ENCODE data around the gene SNCB.
A peak's percentile ranks its signal among the peaks of the same experiment; 100 is the strongest.
"Not testable (repeated sequence)": the region's sequence is repeated elsewhere in the genome, so short reads cannot be mapped to it uniquely, and the experiment has no call there.

SNCB gene

DNA sequence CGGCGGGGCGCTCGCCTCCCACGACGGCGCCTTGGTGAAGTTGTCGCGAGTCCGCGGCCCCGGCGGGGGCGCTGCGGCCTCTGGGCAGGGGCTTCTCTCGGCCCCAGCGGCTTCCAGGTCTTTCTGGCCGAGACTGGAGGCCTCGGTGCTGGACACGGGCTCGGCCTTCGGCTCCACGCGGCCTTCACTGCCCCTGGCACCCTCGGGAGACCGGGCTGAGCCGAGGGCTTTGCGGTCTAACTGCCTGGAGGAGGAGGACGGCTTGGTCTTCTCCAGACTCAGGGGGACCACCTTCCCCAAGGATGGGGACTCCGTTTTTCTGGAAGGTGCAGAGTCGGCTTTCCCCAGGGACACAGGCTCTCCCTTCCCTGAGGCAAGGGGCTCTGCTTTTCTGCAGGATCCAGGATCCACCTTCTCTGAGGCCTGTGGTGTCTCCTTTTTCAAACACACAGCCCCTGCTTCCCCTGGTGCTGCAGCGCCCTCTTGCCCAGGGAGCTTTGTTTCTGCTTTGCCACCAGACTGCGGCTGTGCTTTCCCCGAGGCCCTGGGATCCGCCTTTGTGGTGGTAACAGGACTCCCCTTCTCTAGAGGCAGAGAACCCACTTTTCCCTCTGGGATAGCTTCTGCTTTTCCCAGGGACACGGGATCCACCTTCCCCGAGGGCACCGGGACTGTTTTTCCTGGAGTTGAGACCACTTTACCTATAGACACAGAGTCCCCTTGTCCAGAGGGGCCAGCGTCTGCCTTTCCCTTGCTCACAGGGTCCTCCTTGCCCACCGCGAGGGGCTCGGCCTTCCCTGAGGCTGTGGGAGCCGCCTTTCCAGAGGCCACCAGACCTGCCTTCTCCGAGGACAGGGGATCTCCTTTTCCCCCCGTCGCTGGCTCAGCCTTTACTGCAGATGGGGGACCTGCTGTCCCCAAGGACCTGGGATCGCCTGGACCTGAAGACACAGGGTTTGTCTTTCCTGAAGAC is 32.6 kb downstream of the SNCB start:
- DNase-seq (ENCODE audit: low read depth), result no peak

DNA sequence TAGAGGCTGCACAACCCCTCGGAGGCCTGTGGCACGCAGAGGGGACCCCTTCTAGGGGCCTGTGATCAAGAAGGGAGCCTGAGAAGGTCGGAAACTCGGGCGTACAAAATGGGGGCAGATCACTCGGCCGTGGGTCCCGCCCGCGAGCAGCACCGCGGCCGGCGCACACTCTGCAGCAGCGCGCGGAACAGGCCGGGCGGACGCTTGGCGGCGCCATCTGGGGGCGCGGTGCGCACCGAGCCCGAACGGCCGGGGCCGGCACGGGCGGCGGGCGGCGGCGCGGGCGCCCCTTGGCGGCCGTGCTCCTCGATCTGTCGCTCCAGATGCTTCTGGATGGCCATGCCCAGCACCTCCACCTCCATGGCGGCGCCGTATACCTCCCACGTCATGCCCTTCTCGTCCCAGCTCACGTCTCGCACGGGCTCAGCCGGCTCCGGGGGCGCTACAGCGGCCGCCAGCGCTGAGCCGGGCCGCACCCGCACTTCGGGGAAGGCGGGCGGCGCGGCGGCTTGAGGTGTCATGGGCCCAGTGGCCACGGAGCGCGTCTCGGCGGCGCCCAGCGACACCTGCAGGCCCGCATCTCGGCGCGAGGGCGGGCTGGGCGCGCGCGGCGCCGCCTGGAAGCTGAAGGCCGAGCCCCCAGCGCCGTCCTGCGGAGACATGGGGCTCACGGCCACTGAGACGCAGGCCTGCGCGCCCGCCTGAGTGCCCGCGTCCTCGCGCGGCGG is 33.5 kb downstream of the SNCB start:
- DNase-seq (ENCODE audit: low read depth), result peak; percentile 62

DNA sequence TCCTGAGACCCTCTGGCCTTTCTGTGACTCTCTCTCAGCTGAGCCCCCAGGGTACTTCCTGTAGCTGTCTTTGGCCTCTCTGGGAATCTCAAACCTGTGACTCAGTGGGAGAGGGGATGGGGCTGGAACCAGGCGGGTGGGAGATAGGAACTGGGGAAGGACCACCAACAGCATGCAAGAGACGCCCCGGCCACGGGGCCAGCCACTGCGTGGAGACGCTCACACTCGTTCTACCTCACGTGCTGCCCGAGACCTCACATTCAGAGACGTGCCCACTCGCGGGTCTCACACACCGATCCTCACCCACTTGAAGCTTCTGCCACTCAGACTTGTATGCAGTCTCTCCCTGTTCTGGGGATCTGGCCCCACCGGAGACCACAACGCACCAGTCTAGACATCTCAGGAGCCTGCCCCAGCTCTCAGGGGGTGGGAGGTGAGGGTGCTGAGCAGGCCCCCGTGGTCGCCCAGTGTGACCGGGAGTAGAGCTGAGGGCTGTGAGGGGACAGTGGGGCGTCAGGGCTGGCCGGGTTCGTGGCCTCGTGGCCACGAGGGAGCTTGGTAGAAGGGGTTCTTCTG is 34.2 kb downstream of the SNCB start:
- DNase-seq (ENCODE audit: low read depth), result no peak

DNA sequence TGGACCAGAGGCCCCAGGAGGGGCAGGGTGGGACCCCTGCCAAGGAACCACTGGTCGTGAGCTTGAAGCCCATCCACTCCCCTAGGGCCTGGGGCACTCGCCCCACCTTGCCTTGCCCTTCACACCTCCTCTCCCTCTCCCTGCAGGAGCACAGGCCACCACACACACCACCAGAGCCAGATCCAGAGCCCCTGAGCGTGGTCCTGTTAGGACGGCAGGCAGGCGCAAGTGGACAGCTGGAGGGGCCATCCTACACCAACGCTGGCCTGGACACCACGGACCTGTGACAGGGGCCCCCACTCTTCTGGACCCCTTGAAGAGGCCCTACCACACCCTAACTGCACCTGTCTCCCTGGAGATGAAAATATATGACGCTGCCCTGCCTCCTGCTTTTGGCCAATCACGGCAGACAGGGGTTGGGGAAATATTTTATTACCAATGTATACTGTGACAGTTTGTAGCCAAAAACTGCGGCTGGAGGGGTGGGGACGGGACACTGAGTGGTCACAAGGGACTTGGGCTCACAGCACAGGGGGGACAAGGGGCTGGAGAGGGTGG is 34.9 kb downstream of the SNCB start:
- DNase-seq (ENCODE audit: low read depth), result no peak

DNA sequence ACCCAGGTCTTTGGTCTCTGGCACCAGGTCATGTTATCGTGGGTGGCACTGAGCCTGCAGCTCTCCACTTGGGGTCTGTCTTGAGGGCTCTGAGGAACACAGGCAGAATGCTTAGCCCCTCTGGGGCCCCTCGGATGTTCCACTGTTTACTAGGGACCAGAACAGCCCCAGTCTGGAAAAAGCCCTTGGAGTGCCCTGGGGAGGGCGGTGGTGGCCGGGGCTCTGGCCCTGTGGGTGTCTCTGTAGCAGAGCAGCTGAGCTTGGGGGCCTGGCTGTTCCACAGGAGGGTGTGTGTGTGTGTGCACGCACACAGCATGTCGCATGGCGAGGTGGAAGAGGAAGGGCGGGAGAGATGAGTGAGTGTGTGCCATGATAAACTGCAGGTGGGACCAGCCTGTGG is 35.8 kb downstream of the SNCB start:
- no peak for DNase-seq (ENCODE audit: low read depth)

DNA sequence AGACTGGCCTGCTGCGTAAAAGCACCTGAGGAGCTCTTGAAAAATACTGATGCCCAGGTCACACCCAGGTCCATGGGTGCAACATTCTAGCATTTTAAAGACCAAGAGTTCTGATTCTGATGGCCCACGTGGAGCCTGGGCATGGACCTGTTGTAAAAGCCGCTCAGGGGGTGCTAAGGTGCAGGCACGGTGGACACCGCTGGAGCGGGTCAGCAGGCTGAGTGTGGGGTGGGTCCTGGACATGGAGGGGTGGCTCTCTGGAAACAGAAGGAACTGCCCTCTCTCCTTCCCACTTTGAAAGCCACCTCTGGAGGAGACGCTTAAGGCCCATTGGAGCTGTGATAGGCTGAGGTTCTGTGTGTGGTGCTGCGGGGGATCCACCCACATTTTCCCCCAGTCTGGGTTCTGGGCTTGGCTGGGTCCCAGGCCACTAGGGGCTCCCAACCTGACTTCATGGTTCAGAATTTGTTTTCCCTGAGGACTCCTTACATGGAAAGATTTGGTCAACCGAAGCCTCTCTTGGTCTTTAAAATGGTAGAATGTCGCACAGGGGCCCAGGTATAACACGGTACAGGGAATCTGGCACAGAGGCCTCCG is 37.0 kb downstream of the SNCB start:
- no peak for DNase-seq (ENCODE audit: low read depth)

DNA sequence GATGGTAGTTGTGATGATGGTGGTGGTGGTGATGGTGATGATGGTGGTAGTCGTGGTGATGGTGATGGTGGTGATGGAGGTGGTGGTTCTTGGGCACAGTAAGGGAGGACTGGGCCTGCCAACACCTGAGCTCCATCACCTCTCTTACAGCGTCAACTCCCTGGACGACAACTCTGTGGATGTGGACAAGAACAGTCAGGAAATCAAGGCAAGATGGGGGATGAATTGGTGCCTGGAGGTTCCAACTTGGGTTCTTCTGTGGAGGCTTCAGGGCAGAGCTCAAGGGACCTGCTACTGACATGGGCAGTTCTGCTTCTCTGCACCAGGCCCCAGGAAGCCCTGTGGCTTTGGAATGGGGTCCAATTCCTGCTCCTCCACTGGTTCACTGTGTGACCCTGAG is 37.8 kb downstream of the SNCB start:
- no peak for DNase-seq (ENCODE audit: low read depth)

DNA sequence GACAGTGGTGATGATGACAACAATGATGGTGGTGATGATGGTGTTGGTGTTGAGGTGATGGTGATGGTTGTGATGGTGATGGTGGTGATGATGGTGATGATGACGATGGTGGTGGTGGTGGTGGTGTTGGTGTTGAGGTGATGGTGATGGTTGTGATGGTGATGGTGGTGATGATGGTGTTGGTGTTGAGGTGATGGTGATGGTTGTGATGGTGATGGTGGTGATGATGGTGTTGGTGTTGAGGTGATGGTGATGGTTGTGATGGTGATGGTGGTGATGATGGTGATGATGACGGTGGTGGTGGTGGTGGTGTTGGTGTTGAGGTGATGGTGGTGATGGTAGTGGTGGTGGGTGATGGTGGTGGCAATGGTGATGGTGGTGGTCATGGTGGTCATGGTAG is 38.7 kb downstream of the SNCB start:
- DNase-seq (ENCODE audit: low read depth), result not testable (repeated sequence)

DNA sequence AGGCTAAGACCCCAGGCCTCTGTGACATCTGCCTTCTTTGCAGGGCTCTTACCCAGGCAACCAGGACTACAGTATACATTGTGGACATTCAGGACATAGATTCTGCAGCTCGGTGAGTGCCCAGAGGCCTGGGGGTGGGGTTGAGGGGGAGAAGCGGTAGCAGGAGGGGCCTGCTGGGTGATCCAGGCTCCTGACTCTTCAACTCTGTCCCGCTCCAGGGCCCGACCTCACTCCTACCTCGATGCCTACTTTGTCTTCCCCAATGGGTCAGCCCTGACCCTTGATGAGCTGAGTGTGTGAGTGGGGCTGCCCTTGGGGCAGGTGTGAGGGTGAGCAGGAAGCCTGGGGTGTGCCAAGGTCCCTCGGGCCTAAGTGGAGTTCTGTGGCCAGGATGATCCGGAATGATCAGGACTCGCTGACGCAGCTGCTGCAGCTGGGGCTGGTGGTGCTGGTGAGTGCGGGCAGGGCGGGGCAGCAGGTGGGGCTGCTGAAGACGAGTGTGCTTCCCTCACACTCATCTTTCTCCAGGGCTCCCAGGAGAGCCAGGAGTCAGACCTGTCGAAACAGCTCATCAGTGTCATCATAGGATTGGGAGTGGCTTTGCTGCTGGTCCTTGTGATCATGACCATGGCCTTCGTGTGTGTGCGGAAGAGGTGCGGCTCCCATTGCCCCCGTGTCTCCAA is 40.2 kb downstream of the SNCB start:
- no peak for DNase-seq (ENCODE audit: low read depth)

DNA sequence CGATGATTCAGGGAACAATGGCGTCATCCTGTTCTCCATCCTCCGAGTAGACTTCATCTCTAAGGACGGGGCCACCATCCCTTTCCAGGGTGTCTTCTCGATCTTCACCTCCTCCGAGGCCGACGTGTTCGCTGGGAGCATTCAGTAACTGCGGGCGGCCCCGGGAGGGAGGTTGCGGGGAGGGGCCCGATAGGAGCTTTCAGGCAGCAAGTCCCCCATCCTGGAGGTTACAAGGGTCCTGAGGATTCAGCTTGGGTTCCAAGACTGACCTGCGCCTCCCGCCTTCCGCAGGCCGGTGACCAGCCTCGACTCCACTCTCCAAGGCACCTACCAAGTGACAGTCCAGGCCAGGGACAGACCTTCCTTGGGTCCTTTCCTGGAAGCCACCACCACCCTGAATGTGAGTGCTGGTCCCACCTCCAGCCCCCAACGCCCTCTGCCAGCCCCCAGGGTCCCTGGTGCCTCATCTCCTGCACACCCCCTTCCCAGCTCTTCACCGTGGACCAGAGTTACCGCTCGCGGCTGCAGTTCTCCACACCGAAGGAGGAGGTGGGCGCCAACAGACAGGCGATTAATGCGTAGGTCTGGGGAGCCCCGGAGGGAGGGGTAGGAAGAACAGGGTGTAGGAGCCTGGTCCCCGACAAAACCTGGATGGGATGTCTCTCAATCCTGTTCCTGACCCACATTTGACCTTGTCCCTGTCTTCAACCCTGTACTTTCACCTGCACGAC is 41.1 kb downstream of the SNCB start:
- DNase-seq (ENCODE audit: low read depth), result no peak

DNA sequence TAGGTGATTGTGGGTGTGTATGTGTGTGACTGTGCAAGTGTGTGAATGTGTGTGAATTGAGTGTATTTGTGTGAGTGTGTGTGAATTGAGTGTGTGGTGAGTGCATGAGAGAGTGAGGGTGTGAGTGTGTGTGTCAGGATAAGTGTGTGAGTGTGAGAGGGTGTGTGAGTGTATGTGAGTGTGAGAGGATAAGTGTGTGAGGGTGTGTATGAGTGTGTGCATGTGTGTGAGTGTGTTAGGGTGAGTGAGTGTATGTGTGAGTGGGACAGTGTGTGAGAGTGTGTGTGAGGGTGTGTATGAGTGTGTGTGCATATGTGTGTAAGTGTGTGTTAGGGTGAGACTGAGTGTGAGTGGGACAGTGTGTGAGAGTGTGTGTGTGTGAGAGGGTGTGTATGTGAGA is 42.0 kb downstream of the SNCB start:
- DNase-seq (ENCODE audit: low read depth), result no peak

DNA sequence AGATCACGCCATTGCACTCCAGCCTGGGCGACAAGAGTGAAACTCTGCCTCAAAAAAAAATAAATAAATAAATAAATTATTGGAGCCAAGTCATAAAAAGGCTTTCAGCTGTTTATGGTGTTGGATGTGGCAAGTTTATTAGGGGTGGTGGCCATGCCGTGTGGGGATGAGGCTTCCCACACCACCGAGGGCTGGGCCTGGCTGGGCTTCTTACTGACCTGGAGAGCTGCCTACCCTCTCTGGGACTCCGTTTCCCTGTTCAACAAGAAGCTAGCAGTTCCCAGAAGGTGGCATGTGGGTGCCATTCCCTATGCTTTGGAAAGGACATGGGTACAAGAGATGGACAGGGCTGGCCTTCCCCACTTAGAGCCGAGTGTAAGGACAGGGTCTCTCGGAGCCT is 42.9 kb downstream of the SNCB start:
- DNase-seq (ENCODE audit: low read depth), result no peak

DNA sequence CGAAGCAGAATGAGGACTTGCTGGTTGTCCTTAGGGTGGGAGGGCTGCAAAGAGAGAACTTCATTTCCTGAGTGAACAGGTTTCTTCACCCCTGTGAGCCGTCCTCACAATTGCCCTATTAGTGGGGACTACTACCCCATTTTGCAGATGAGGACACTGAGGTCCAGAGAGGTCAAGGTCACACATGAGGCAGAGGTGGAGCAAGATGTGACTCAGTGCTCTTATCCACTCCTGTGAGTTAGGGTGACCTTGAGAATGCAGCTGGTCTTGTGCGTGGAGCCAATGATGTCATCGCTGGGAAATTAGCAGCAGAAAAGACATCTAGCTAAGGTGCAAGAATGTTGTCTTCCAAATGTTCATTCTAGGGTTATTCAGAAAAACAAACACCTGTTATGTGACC is 47.3 kb downstream of the SNCB start:
- DNase-seq (ENCODE audit: low read depth), result no peak

DNA sequence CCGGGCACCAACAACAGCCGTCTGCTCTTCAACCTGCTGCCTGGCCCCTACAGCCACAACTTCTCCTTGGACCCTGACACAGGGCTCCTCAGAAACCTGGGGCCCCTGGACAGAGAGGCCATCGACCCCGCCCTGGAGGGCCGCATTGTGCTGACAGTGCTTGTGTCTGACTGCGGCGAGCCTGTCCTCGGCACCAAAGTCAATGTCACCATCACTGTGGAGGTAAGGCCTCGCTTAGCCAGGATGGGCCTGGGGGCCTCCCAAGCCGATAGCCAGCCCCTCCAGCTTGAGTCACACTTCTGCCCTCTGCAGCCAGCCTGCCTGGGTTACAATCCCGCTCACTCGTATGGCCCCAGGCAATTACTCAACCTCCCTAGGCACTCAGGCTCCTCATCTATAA is 49.0 kb downstream of the SNCB start:
- no peak for DNase-seq (ENCODE audit: low read depth)

DNA sequence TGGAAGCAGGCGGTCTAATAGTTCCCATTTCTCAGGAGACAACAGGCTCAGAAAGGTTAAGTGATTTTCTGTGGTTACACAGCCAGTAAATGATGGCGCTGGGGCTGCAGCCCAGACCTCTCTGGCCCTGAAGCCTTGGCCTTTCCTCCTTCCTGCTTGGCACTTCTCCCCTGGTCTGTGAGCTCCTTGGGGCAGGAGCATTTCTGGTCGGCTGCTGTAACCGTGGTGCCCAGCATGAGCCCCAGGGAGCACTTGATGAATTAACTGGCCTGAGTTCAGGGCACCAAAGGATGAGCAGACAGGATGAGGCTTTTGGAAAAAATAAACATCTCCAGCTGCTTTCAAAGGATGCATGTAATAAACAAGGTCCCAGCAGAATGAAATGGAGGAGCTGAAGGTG is 51.0 kb downstream of the SNCB start:
- DNase-seq (ENCODE audit: low read depth), result no peak

DNA sequence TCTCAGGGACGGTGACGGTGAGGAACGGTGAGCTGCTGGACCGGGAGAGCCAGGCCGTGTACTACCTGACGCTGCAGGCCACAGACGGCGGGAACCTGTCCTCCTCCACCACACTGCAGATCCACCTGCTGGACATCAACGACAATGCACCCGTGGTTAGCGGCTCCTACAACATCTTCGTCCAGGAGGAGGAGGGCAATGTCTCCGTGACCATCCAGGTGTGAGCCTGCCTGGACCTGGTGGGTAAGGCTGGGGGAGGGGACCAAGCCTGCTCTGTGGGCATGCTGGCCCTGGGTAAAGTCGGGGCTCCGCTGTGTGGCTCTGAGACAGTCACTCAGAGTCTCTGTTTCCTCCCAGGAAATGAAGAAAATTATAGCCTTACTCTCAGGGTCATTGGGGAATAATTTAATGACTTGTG is 51.9 kb downstream of the SNCB start:
- DNase-seq (ENCODE audit: low read depth), result peak; percentile 19

DNA sequence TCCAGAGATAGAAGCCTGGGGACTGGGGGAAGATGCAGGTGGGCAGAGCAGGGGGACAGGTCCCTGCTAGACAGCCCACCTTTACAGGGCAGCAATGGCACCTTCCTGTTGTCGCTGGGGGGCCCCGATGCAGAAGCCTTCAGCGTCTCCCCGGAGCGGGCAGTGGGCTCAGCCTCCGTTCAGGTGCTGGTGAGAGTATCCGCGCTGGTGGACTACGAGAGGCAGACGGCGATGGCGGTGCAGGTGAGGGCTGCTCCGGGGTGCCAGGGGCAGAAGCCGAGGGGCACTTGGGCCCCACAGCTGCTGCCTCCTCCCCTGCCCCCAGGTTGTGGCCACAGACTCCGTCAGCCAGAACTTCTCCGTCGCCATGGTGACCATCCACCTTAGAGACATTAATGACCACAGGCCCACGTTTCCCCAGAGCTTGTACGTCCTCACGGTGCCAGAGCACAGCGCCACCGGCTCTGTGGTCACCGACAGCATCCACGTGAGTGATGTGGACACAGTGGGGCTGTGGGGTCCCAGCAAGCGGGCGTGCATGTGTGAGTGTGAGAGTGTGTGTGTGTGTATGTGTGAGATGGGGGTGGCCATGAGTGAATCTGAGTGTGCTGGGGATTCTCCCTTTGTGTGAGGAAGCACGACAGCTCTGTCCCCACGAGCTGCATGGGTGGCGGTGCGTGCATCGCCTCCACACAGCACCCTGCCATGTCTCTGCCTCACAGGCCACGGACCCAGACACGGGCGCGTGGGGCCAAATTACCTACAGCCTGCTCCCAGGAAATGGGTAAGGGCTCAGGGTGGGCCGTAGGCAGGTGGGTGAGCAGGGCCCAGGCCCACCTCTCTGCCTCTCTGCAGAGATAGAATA is 52.8 kb downstream of the SNCB start:
- no peak for DNase-seq (ENCODE audit: low read depth)

DNA sequence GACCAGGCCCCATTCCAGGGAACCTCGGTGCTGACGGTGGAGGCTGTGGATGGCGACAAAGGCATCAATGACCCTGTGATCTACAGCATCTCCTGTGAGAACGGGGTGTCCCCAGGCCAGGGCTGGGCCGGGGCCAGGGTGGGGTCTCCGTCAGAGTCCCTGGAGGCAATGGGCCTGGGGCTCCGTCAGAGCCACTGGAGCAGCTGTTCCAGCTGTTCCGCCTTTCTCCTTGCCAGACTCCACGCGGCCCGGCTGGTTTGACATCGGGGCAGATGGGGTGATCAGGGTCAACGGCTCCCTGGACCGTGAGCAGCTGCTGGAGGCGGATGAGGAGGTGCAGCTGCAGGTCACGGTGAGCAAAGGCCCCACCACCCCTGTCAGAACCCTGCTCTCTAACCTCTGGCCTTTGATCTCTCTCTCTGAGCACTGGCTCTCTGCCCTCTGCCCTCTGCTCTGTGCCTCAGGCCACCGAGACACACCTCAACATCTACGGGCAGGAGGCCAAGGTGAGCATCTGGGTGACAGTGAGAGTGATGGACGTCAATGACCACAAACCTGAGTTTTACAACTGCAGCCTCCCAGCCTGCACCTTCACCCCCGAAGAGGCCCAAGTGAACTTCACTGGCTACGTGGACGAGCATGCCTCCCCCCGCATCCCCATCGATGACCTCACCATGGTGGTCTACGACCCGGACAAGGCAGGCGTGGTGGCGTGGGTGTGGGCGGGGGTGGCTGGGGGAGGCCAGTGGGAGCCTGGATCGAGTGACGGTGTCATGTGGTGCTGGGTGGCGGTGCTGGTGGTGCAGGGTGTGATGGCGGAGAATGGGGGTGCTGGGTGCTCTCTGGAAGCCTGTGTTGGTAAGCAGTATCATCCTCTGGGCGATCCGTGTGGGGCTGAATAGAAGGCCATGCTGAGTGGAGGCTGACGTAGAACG is 54.6 kb downstream of the SNCB start:
- DNase-seq (ENCODE audit: low read depth), result no peak

DNA sequence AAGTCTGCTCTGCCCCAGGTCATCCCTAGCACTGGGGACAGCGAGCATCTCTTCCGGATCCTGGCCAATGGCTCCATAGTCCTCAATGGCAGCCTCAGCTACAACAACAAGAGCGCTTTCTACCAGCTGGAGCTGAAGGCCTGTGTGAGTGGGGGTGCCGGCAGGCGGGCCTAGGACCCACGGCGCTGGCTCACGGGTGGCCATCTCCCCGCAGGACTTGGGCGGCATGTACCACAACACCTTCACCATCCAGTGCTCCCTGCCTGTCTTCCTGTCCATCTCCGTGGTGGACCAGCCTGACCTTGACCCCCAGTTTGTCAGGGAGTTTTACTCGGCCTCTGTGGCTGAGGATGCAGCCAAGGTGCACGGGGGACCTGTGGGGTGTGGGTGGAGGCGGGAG is 55.3 kb downstream of the SNCB start:
- no peak for DNase-seq (ENCODE audit: low read depth)
